ENCODE results near the gene ADRA2B. TPM values are rescaled to one million over a fixed set of nuclear protein-coding genes. Genes with fewer than 3 reads are reported as not detected.

Gene ADRA2B
- total RNA-seq, 6 experiments from 2014 or later, result not detected

DNA sequence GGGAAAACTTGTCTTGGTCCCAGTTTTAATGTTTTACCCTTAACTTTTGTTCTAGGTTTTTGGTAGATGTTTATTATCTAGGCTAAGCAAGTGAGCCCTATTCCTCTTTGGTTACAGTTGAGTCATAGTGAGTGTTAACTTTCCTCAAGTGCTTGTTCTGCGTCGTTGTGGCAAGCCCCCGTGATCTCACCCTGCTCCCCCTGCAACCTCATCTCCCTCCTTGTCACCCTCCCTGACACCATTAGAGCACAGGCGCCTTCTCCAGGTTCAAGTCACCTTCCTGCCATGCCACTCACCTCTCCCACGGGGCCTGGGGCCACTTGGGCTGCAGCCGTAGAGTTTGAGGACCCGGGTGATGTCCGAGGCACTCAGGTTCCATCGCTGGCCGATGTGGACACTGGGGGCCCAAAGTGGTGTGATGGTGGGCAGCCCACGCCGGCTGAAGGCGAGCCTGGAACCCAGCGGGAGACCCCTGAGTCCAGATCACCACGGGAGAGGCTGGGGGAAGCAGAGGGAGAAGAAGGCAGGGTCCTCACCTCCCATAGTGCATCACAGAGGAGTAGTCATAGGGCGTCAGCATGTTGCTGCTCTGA is 13.3 kb upstream of the ADRA2B start:
- Mint-ChIP-seq H3K27me3 (ENCODE audit: insufficient read depth) (peaks cover 36% of the 10 kb centered on the region), H3K4me3 (no peak overlapping the region)

DNA sequence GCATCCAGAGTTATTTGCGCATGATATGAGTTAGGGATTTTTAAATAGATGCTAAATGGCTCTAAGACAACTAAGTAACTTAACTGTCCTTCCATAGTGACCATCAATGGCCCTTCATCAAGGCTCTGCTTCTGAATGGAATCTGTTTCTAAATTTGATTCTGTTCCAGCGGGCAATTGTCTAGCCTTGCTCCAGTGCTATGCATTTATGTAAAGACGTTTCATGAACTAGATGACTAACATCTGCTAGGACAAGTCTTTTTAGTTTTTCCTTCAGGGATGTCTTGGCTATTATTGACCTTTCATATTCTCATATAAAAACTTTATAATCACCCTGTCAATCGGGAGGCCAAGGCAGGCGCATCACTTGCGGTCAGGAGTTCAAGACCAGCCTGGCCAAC is 12.1 kb upstream of the ADRA2B start:
- Mint-ChIP-seq H3K4me3 (no peak overlapping the region), H3K4me1 (ENCODE audit: low read depth) (no peaks in the 10 kb centered on the region), H3K27me3 (ENCODE audit: insufficient read depth) (peaks cover 35% of the 10 kb centered on the region), H3K27ac (no peak overlapping the region), H3K9me3 (no peaks in the 10 kb centered on the region), H3K36me3 (ENCODE audit: low read depth) (no peaks in the 10 kb centered on the region)
- TF ChIP-seq, protein P1, sequence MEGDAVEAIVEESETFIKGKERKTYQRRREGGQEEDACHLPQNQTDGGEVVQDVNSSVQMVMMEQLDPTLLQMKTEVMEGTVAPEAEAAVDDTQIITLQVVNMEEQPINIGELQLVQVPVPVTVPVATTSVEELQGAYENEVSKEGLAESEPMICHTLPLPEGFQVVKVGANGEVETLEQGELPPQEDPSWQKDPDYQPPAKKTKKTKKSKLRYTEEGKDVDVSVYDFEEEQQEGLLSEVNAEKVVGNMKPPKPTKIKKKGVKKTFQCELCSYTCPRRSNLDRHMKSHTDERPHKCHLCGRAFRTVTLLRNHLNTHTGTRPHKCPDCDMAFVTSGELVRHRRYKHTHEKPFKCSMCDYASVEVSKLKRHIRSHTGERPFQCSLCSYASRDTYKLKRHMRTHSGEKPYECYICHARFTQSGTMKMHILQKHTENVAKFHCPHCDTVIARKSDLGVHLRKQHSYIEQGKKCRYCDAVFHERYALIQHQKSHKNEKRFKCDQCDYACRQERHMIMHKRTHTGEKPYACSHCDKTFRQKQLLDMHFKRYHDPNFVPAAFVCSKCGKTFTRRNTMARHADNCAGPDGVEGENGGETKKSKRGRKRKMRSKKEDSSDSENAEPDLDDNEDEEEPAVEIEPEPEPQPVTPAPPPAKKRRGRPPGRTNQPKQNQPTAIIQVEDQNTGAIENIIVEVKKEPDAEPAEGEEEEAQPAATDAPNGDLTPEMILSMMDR (IDR thresholded peaks at IDR 0.05), result no peak
- no peak for DNase-seq

More for the DNA sequence above, 13.3 kb upstream of the ADRA2B start:
- Mint-ChIP-seq H3K9me3 (no peaks in the 10 kb centered on the region), H3K27ac (no peak overlapping the region), H3K36me3 (ENCODE audit: low read depth) (no peaks in the 10 kb centered on the region), H3K4me1 (ENCODE audit: low read depth) (no peaks in the 10 kb centered on the region)
- TF ChIP-seq, protein P1 (IDR thresholded peaks at IDR 0.05), result no peak
- DNase-seq, result no peak

DNA sequence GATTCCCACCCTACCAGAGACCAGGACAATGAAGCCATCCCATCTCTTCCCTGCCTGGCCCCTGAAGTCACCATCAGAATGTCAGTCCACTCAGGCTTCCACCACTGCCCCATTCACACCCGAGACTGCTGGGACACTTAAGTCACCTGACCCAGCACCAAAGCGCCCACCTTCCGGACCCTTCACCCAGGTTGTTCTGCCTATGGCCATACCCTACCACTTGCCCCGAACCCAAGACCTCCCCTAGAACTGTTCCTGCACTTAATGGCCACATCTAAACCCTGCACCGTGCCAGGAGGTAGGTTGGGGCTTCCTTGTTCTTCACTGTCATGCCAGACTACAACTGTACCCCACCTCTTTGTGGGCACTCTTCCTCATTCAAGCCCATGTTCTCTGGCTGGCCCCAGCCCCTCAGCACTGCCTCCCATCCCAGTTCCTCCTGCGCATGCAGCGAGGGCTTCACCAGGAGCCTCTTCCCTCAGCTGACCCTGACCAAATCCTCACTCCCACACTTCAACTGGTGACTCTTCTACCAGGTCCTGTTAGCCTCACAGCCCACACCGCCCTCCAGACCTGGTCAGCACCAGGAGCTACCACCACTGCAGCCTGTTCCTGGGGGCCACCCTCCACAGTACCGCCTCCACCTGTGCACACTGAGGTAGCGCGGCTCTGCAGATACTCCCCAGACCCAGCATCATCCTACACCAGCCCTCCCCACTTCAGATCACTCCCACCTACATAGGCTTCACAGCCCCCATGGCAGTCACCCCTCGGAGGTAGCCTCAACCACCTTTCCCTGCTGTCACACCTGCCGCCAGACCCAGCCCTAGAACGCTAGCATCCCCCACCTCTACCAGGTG is 8.3 kb upstream of the ADRA2B start:
- TF ChIP-seq, protein P1 (IDR thresholded peaks at IDR 0.05), result no peak
- H3K9me3 Mint-ChIP-seq, result no peaks in the 10 kb centered on the region
- no peak for DNase-seq
- peaks cover 54% of the 10 kb centered on the region for H3K27me3 Mint-ChIP-seq (ENCODE audit: insufficient read depth)
- H3K36me3 Mint-ChIP-seq (ENCODE audit: low read depth), result no peaks in the 10 kb centered on the region
- H3K4me1 Mint-ChIP-seq (ENCODE audit: low read depth), result no peaks in the 10 kb centered on the region
- no peak overlapping the region for H3K27ac Mint-ChIP-seq
- no peak overlapping the region for H3K4me3 Mint-ChIP-seq

DNA sequence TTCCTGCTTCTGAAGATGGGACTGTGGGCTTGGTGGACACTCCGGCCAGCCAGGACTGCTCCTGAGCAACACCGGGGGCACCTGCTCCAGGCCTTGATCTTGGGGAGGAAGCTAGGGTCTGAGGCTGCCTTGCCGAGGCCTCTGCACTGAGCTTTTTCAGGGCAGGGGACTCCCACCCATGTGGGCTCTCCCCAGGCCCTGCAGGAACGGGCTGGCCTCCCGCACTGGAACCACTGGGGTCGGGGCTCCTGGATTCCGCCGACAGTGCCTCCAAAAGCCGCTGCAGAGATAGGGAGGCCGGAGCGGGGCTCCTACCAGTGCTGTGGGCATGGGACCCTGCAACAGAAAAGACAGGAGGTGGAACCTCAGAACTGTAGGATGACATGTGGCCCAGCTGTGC is 7.6 kb upstream of the ADRA2B start:
- no peaks in the 10 kb centered on the region for H3K4me1 Mint-ChIP-seq (ENCODE audit: low read depth)
- no peak overlapping the region for H3K4me3 Mint-ChIP-seq
- H3K27ac Mint-ChIP-seq, result no peak overlapping the region
- H3K9me3 Mint-ChIP-seq, result no peaks in the 10 kb centered on the region
- DNase-seq, result no peak
- no peaks in the 10 kb centered on the region for H3K36me3 Mint-ChIP-seq (ENCODE audit: low read depth)
- peaks cover 55% of the 10 kb centered on the region for H3K27me3 Mint-ChIP-seq (ENCODE audit: insufficient read depth)
- TF ChIP-seq, protein P1 (IDR thresholded peaks at IDR 0.05), result no peak

DNA sequence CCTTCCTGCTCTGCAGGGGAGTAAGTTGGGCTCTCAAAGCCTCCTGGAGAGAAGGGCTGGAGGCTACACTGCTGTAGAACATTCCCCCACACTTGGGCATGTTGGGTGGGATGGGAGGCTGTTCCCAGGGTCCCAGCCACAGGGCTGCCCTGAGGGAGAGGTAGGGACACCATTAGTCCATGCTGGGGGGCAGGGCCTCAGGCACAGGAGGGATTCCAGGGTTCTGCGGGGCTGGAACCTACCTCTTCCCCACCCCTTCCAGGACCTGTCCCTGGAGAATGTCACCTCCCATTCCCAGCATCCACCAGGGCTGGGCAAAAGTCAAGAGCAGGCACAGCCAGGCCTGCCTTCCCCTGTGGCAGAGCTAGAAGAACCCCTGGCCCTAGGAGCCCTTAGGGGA is 6.9 kb upstream of the ADRA2B start:
- Mint-ChIP-seq H3K27ac (no peak overlapping the region), H3K36me3 (ENCODE audit: low read depth) (no peaks in the 10 kb centered on the region), H3K4me3 (no peak overlapping the region), H3K27me3 (ENCODE audit: insufficient read depth) (peaks cover 57% of the 10 kb centered on the region), H3K4me1 (ENCODE audit: low read depth) (no peaks in the 10 kb centered on the region), H3K9me3 (no peaks in the 10 kb centered on the region)
- TF ChIP-seq, protein P1 (IDR thresholded peaks at IDR 0.05), result no peak
- DNase-seq, result no peak
